ENCODE measurements around the gene GRHPR. TPM values are rescaled to one million over a fixed set of nuclear protein-coding genes. Genes with fewer than 3 reads are reported as not detected.
A peak's percentile ranks its signal among the peaks of the same experiment; 100 is the strongest.

The GRHPR gene
- polyA plus RNA-seq, 1 of the 3 experiments (the other 2 are of a cell fraction) = 206 TPM

- Histone ChIP-seq H3K9me3 (no peaks in the 10 kb centered on the region), H3K4me3 (ENCODE audit: low read depth in 2 of 2, low read length in 1 of 2) (peak overlapping the region in 1 of 2 experiments; percentile 90; a peak in 2 of 4 replicates), H3K27ac (ENCODE audit: low read depth in 2 of 2, low read length in 1 of 2) (no peak overlapping the region; a peak in 1 of 4 replicates), H3K36me3 (replicated peaks in 1 of 2; ENCODE audit: control insufficient read depth in 1 of 2, insufficient read depth in 2 of 2, low read length in 1 of 2) (peaks cover 22 to 30% of the 10 kb centered on the region in 2 experiments), H4K20me1 (ENCODE audit: insufficient read depth) (peaks cover 16% of the 10 kb centered on the region), H3K27me3 (ENCODE audit: insufficient read depth) (no peaks in the 10 kb centered on the region), H2AFZ (ENCODE audit: low read depth) (no peak overlapping the region), H3K4me1 (ENCODE audit: control insufficient read depth in 1 of 2, insufficient read depth in 2 of 2, low read depth in 1 of 2, low read length in 1 of 2) (peaks cover 13 to 19% of the 10 kb centered on the region in 2 experiments; a peak in 2 of 4 replicates), H3K9me2 (no peaks in the 10 kb centered on the region), H3K4me2 (peak overlapping the region; percentile 99), H3F3A (replicated peaks; ENCODE audit: insufficient read depth) (no peaks in the 10 kb centered on the region), H3K79me2 (ENCODE audit: insufficient read depth) (peaks cover 35% of the 10 kb centered on the region), H3K9ac (peak overlapping the region; percentile 90; the same call in 1 of the 2 replicates)
- TF ChIP-seq RFX5 (IDR thresholded peaks at IDR 0.05; ENCODE audit: low read length) (no peak), CHD2 (IDR thresholded peaks at IDR 0.05; ENCODE audit: low read length, partially characterized antibody) (no peak), TEAD4 (IDR thresholded peaks at IDR 0.05; ENCODE audit: borderline replicate concordance, insufficient read depth) (no peak), FOXM1 (IDR thresholded peaks at IDR 0.05; ENCODE audit: low read depth) (no peak), MAX (IDR thresholded peaks at IDR 0.05; ENCODE audit: low read depth) (no peak), YY1 (IDR thresholded peaks at IDR 0.05; ENCODE audit: low read depth) (no peak), EP300 (IDR thresholded peaks at IDR 0.05; ENCODE audit: borderline replicate concordance in 1 of 2, low read depth in 1 of 2, low read length in 1 of 2) (no peak), NRF1 (IDR thresholded peaks at IDR 0.05; ENCODE audit: low read depth, low read length) (no peak), GATA2 (CRISPR knock-in tag; IDR thresholded peaks at IDR 0.05) (no peak), FOXJ3 (CRISPR knock-in tag; IDR thresholded peaks at IDR 0.05) (no peak)
- CTCF ChIA-PET = interaction anchor here (1.5 kb wide), 1 partner anchor 9 kb away, joined by 7 read pairs; no protein-coding TSS in a partner anchor
- DNase-seq = no peak
- POLR2A ChIA-PET = interaction anchor here (1.2 kb wide), 1 partner anchor 198 kb away, joined by 3 read pairs; no protein-coding TSS in a partner anchor
- WGBS (ENCODE audit: low lambda C conversion rate) = 84% methylated on average over 5 of the region's 8 CpGs
Observed at GRCh38 chr9:37424204-37424685, 1.7 kb downstream of the GRHPR start.

- ChIA-PET POLR2A (no interaction called here), CTCF (interaction anchor here (1.5 kb wide), 1 partner anchor 9 kb away, joined by 7 read pairs; no protein-coding TSS in a partner anchor)
- no peak overlapping the region for H3K27ac ChIP-seq (ENCODE audit: low read depth in 2 of 2, low read length in 1 of 2)
- no peak overlapping the region for H2AFZ ChIP-seq (ENCODE audit: low read depth)
- no peak overlapping the region for H3K4me3 ChIP-seq (ENCODE audit: low read depth in 2 of 2, low read length in 1 of 2)
- H3K4me2 ChIP-seq = peak overlapping the region; percentile 99; the same call in 1 of the 2 replicates
- H3K36me3 ChIP-seq (replicated peaks in 1 of 2; ENCODE audit: control insufficient read depth in 1 of 2, insufficient read depth in 2 of 2, low read length in 1 of 2) = peaks cover 22 to 35% of the 10 kb centered on the region in 2 experiments
- no peak overlapping the region for H3K9ac ChIP-seq
- peaks cover 16% of the 10 kb centered on the region for H4K20me1 ChIP-seq (ENCODE audit: insufficient read depth)
- H3K9me3 ChIP-seq = no peaks in the 10 kb centered on the region
- no peaks in the 10 kb centered on the region for H3K27me3 ChIP-seq (ENCODE audit: insufficient read depth)
- H3K79me2 ChIP-seq (ENCODE audit: insufficient read depth) = peaks cover 35% of the 10 kb centered on the region
- H3K4me1 ChIP-seq (ENCODE audit: control insufficient read depth in 1 of 2, insufficient read depth in 2 of 2, low read depth in 1 of 2, low read length in 1 of 2) = peaks cover 13 to 19% of the 10 kb centered on the region in 2 experiments; a peak in 2 of 4 replicates
- no peak for DNase-seq
- 100% methylated on average over 3 of the region's 18 CpGs for WGBS (ENCODE audit: low lambda C conversion rate)
- no peaks in the 10 kb centered on the region for H3K9me2 ChIP-seq
- no peaks in the 10 kb centered on the region for H3F3A ChIP-seq (replicated peaks; ENCODE audit: insufficient read depth)
- TF ChIP-seq SMC3 (IDR thresholded peaks at IDR 0.05; ENCODE audit: low read depth, low read length) (no peak), RFX5 (IDR thresholded peaks at IDR 0.05; ENCODE audit: low read length) (no peak), CHD2 (IDR thresholded peaks at IDR 0.05; ENCODE audit: low read length, partially characterized antibody) (no peak), USF2 (IDR thresholded peaks at IDR 0.05; ENCODE audit: borderline replicate concordance, low read depth, low read length) (no peak), MAX (IDR thresholded peaks at IDR 0.05; ENCODE audit: low read depth) (no peak), EP300 (IDR thresholded peaks at IDR 0.05; ENCODE audit: borderline replicate concordance in 1 of 2, low read depth in 1 of 2, low read length in 1 of 2) (no peak), FOXJ3 (CRISPR knock-in tag; IDR thresholded peaks at IDR 0.05) (no peak), ELF1 (IDR thresholded peaks at IDR 0.05) (no peak), MXI1 (IDR thresholded peaks at IDR 0.05; ENCODE audit: low read depth, low read length) (no peak), RXRA (IDR thresholded peaks at IDR 0.05; ENCODE audit: borderline replicate concordance, low read depth) (no peak), EZH2phosphoT487 (IDR thresholded peaks at IDR 0.05; ENCODE audit: borderline replicate concordance, low read depth) (no peak), ZBTB33 (IDR thresholded peaks at IDR 0.05; ENCODE audit: borderline replicate concordance, low read depth) (no peak), GABPA (IDR thresholded peaks at IDR 0.05; ENCODE audit: low read depth) (no peak)
Observed at GRCh38 chr9:37424686-37425297, 2.3 kb downstream of the GRHPR start.

Measured in SK-N-SH (cell line).